CD4-positive, alpha-beta T cell treated with Interleukin-1 beta for 1 hour (primary cell): ENCODE measurements around the gene PLCG2.
"Not testable (repeated sequence)": the region's sequence is repeated elsewhere in the genome, so short reads cannot be mapped to it uniquely, and the experiment has no call there.

Experiments
- DNase-seq, 2 donors: peaks; one replicate each; pipeline ENCODE4 v3.0.0-alpha.2; 2020 to 2022

The PLCG2 gene

GRCh38 chr16:82008957-82009592 is 230.0 kb downstream of the PLCG2 start:
- DNase-seq, result no peak

GRCh38 chr16:82009789-82010188 is 230.7 kb downstream of the PLCG2 start:
- DNase-seq, result not testable (repeated sequence)

- DNase-seq, result no peak
Observed at GRCh38 chr16:82010649-82011048, 231.6 kb downstream of the PLCG2 start.

GRCh38 chr16:82011199-82011641 is 232.1 kb downstream of the PLCG2 start, which contains the start of gene SDR42E1:
TSS of gene SDR42E1 (minus strand) at chr16:82011470. CDS start at chr16:82000858, 10,612 bp downstream.
- peak; percentile 73 to 75 for DNase-seq
